ENCODE measurements around the gene IFITM1. TPM values are rescaled to one million over a fixed set of nuclear protein-coding genes. Genes with fewer than 3 reads are reported as not detected.

Gene IFITM1
- total and polyA plus RNA-seq, 2 of the 4 experiments (the other 2 are of a cell fraction) = 24.2 to 68.9 TPM

GRCh38 chr11:330307-330693 is 16.5 kb downstream of the IFITM1 start:
- BruUV-seq (replicated peaks) = no TSS peak
- H2AFZ ChIP-seq (replicated peaks; ENCODE audit: low read length, poor library complexity) = peak overlapping the region; percentile 16
- no peak overlapping the region for H2BK5ac ChIP-seq (ENCODE audit: low read depth, low read length, poor library complexity, severe bottlenecking)
- ATAC-seq (ENCODE audit: low read depth) (no peak), DNase-seq (no peak)
- CTCF ChIA-PET = no interaction called here
- no peaks in the 10 kb centered on the region for H3K9me1 ChIP-seq (ENCODE audit: insufficient read depth, low read length)
- no peak overlapping the region for H3K23ac ChIP-seq (ENCODE audit: low read depth, low read length)
- no peak overlapping the region for H2BK120ac ChIP-seq (ENCODE audit: low read depth, low read length)
- no peaks in the 10 kb centered on the region for H4K20me1 ChIP-seq (ENCODE audit: insufficient read depth, low read length)
- no peaks in the 10 kb centered on the region for H3K9me3 ChIP-seq (ENCODE audit: control insufficient read depth, insufficient read depth, low read length)
- H3K56ac ChIP-seq (ENCODE audit: extremely low read depth, insufficient read depth, low read length) = no peak overlapping the region
- H3K4me1 ChIP-seq (ENCODE audit: control insufficient read depth, insufficient read depth, low read length) = peaks cover 7% of the 10 kb centered on the region
- no peak overlapping the region for H2BK20ac ChIP-seq (ENCODE audit: low read depth, low read length)
- no peak overlapping the region for H4K8ac ChIP-seq (ENCODE audit: low read depth in 2 of 2, low read length in 2 of 2)
- H3K9ac ChIP-seq (ENCODE audit: low read depth, low read length) = no peak overlapping the region
- in situ Hi-C loops (cut with MboI; ENCODE audit: low sequenced_read_pairs) = no loop called here
- no peak overlapping the region for H4K5ac ChIP-seq (ENCODE audit: low read depth, low read length)
- no peak overlapping the region for H3K4me3 ChIP-seq (ENCODE audit: insufficient read depth, low read depth, low read length)
- H3K27ac ChIP-seq (ENCODE audit: insufficient read depth, low read length) = no peak overlapping the region
- intact Hi-C loops (cut with micrococcal nuclease) = no loop called here
- H3K4me2 ChIP-seq (ENCODE audit: low read depth, low read length) = no peak overlapping the region
- no peak overlapping the region for H3K18ac ChIP-seq (ENCODE audit: low read depth, low read length)
- POLR2A ChIA-PET (ENCODE audit: unreplicated experiment) = no interaction called here
- no peaks in the 10 kb centered on the region for H3K79me1 ChIP-seq (ENCODE audit: low read depth in 1 of 2, low read length in 2 of 2)
- no peak overlapping the region for H2AK5ac ChIP-seq (ENCODE audit: low read depth, low read length)
- H2BK15ac ChIP-seq (ENCODE audit: low read depth, low read length) = no peak overlapping the region
- H2AK9ac ChIP-seq (replicated peaks; ENCODE audit: low read depth, low read length, poor library complexity) = no peak overlapping the region
- no peaks in the 10 kb centered on the region for H3K36me3 ChIP-seq (ENCODE audit: control insufficient read depth, insufficient read depth, low read length)
- no peak overlapping the region for H4K91ac ChIP-seq (ENCODE audit: insufficient read depth, low read depth, low read length)
- TF ChIP-seq FOS (IDR thresholded peaks at IDR 0.05; ENCODE audit: low read depth, low read length) (no peak), CTCF (conservative IDR thresholded peaks at IDR 0.05; ENCODE audit: low read depth, low read length) (no peak), ELK1 (IDR thresholded peaks at IDR 0.05; ENCODE audit: borderline replicate concordance, low read depth, low read length) (no peak), NFE2L2 (IDR thresholded peaks at IDR 0.05; ENCODE audit: low read depth, low read length) (no peak), CHD1 (IDR thresholded peaks at IDR 0.05; ENCODE audit: low read depth, low read length) (no peak), SMC3 (IDR thresholded peaks at IDR 0.05; ENCODE audit: low read depth, low read length) (no peak), POLR2A (IDR thresholded peaks at IDR 0.05; ENCODE audit: low read depth, low read length) (no peak), RFX5 (IDR thresholded peaks at IDR 0.05; ENCODE audit: low read depth, low read length) (no peak), MAZ (IDR thresholded peaks at IDR 0.05; ENCODE audit: borderline replicate concordance, low read depth, low read length) (no peak), MXI1 (IDR thresholded peaks at IDR 0.05; ENCODE audit: borderline replicate concordance, low read depth, low read length) (no peak), RCOR1 (IDR thresholded peaks at IDR 0.05; ENCODE audit: insufficient replicate concordance, low read length) (no peak), CEBPB (IDR thresholded peaks at IDR 0.05; ENCODE audit: low read depth, low read length) (no peak), RAD21 (IDR thresholded peaks at IDR 0.05; ENCODE audit: low read length) (no peak)
- 83% methylated on average over 6 of the region's 14 CpGs; no CpG with 5 or more reads in 1 of the 2 experiments for WGBS, 2 experiments (ENCODE audit: extremely low coverage in 2 of 2, insufficient read length in 1 of 2)
- no peak overlapping the region for H3K14ac ChIP-seq (replicated peaks; ENCODE audit: low read depth, low read length)
- dilution Hi-C loops (cut with HindIII; ENCODE audit: low sequenced_read_pairs, unreplicated experiment) = no loop called here
- H3K27me3 ChIP-seq (ENCODE audit: control insufficient read depth, insufficient read depth, low read length) = no peaks in the 10 kb centered on the region
- H3K4ac ChIP-seq (ENCODE audit: low read depth, low read length) = no peak overlapping the region

Data from IMR-90 (cell line).